H1 (cell line): Measurements from ENCODE around the gene ZNF484. TPM values are rescaled to one million over a fixed set of nuclear protein-coding genes. Genes with fewer than 3 reads are reported as not detected.

Experiments
- CTCF ChIA-PET: fragments of 300-600 bp; sonication (Branson Sonifier 250); formaldehyde crosslinking; loops from one replicate; lab custom pipeline; 2021; ENCODE audit not compliant: partially characterized antibody; lab: Charles Lee
- POLR2A ChIA-PET: fragments of 300-600 bp; sonication (Branson Sonifier 250); formaldehyde crosslinking; loops from one replicate; lab custom pipeline; 2021; ENCODE audit warnings: inconsistent platforms; ENCODE audit not compliant: partially characterized antibody; lab: Charles Lee
- DNase-seq, 2 experiments: peaks; one replicate each; pipeline versions ENCODE4 v3.0.0 to v3.0.0-alpha.2; 2010 to 2022; ENCODE audit warnings: low spot score in 2 of 2, low read depth in 1 of 2, mixed read lengths in 1 of 2
- FAIRE-seq: peaks from 2 replicates; lab custom pipeline; 2011; peaks lifted over from hg19 to GRCh38; lab: Jason Lieb, UNC
- H2AFZ ChIP-seq: 2 replicates; pipeline ENCODE4 v1.8.1; 2012; ENCODE audit warnings: low read length, inconsistent platforms
- H2AK5ac ChIP-seq: 2 replicates; pipeline ENCODE4 v1.6.1; 2013; ENCODE audit warnings: low read depth, low read length
- H2BK120ac ChIP-seq: replicated peaks from 2 replicates; pipeline ENCODE3; 2013; ENCODE audit warnings: low read depth, low read length, inconsistent platforms
- H2BK12ac ChIP-seq: 2 replicates; pipeline ENCODE4 v1.6.1; 2013; ENCODE audit warnings: low read depth, low read length
- H2BK15ac ChIP-seq: 2 replicates; pipeline ENCODE4 v1.6.1; 2013; ENCODE audit warnings: low read length
- H2BK20ac ChIP-seq: 2 replicates; pipeline ENCODE4 v1.6.1; 2013; ENCODE audit warnings: low read length
- H2BK5ac ChIP-seq: 2 replicates; pipeline ENCODE4 v1.6.1; 2013; ENCODE audit warnings: low read depth, low read length
- H3K14ac ChIP-seq: 2 replicates; pipeline ENCODE4 v1.6.1; 2013; ENCODE audit warnings: inconsistent platforms; ENCODE audit not compliant: insufficient read length
- H3K18ac ChIP-seq: 2 replicates; pipeline ENCODE4 v1.6.1; 2013; ENCODE audit warnings: low read length; ENCODE audit errors: extremely low read depth
- H3K23ac ChIP-seq: 2 replicates; pipeline ENCODE4 v1.6.1; 2013; ENCODE audit warnings: inconsistent platforms; ENCODE audit not compliant: insufficient read length
- H3K23me2 ChIP-seq: 2 replicates; pipeline ENCODE4 v1.6.1; 2013; ENCODE audit warnings: low read depth, low read length
- H3K27ac ChIP-seq: 2 replicates; pipeline ENCODE4 v1.6.1; 2011; ENCODE audit warnings: low read depth, low read length, inconsistent platforms
- H3K27me3 ChIP-seq, 4 experiments: replicated peaks in 1 of 4; 1 replicate in 1 of 4; 2 replicates in 3 of 4; pipeline versions ENCODE4 v1.6.1 to v1.8.1; 2011 to 2013; ENCODE audit warnings: low read length in 3 of 4, mild to moderate bottlenecking in 3 of 4, inconsistent platforms in 2 of 4, mixed read lengths in 2 of 4, moderate library complexity in 1 of 4; ENCODE audit not compliant: control insufficient read depth in 3 of 4, insufficient read depth in 3 of 4; ENCODE audit errors: extremely low read depth in 1 of 4
- H3K36me3 ChIP-seq, 4 experiments: 2 replicates each; pipeline versions ENCODE4 v1.6.1 to v1.8.1; 2011 to 2013; ENCODE audit warnings: mild to moderate bottlenecking in 4 of 4, low read length in 3 of 4, moderate library complexity in 2 of 4, control low read depth in 1 of 4, inconsistent platforms in 1 of 4; ENCODE audit not compliant: insufficient read depth in 4 of 4, control insufficient read depth in 2 of 4
- H3K4ac ChIP-seq: replicated peaks from 2 replicates; pipeline ENCODE3; 2013; ENCODE audit warnings: low read length, low read depth, mixed read lengths, inconsistent platforms; ENCODE audit not compliant: insufficient read length
- H3K4me1 ChIP-seq, 4 experiments: replicated peaks in 1 of 4; 1 replicate in 1 of 4; 2 replicates in 3 of 4; pipeline versions ENCODE4 v1.6.1 to v1.8.1; 2011 to 2013; ENCODE audit warnings: low read length in 3 of 4, inconsistent platforms in 2 of 4, mixed read lengths in 1 of 4; ENCODE audit not compliant: insufficient read depth in 4 of 4, control insufficient read depth in 3 of 4
- H3K4me2 ChIP-seq, 2 experiments: 2 replicates each; pipeline versions ENCODE4 v1.6.1 to v1.8.1; 2011 to 2013; ENCODE audit warnings: low read depth in 2 of 2, low read length in 2 of 2, control low read depth in 1 of 2, inconsistent platforms in 1 of 2, mild to moderate bottlenecking in 1 of 2; ENCODE audit not compliant: insufficient read depth in 1 of 2
- H3K4me3 ChIP-seq, 4 experiments: fragments of 200-600, 300-600 bp in 1 of 4; sonication (generic), shearing (Covaris generic), sonication (Bioruptor Twin) in 1 of 4; 2 replicates each; pipeline versions ENCODE4 v1.5.1 to v1.8.1; 2011 to 2016; ENCODE audit warnings: low read length in 4 of 4, low read depth in 3 of 4, control low read depth in 2 of 4, inconsistent platforms in 2 of 4, mild to moderate bottlenecking in 2 of 4, mixed read lengths in 1 of 4, moderate library complexity in 1 of 4; ENCODE audit not compliant: insufficient read depth in 2 of 4; ENCODE audit errors: extremely low read depth in 1 of 4
- H3K56ac ChIP-seq: replicated peaks from 2 replicates; pipeline ENCODE3; 2013; ENCODE audit warnings: low read depth, mild to moderate bottlenecking, mixed read lengths, low read length, inconsistent platforms; ENCODE audit not compliant: insufficient read length
- H3K79me1 ChIP-seq: 2 replicates; pipeline ENCODE4 v1.6.1; 2013; ENCODE audit warnings: low read depth, low read length, control low read depth
- H3K79me2 ChIP-seq, 2 experiments: 2 replicates each; pipeline versions ENCODE4 v1.6.1 to v1.8.1; 2012 to 2013; ENCODE audit warnings: low read length in 2 of 2, mild to moderate bottlenecking in 2 of 2, inconsistent platforms in 1 of 2; ENCODE audit not compliant: insufficient read depth in 2 of 2, control insufficient read depth in 1 of 2
- H3K9ac ChIP-seq, 4 experiments: replicated peaks in 1 of 4; 1 replicate in 1 of 4; 2 replicates in 3 of 4; pipeline versions ENCODE4 v1.6.1 to v1.8.1; 2011 to 2013; ENCODE audit warnings: low read depth in 3 of 4, low read length in 3 of 4, control low read depth in 2 of 4, mild to moderate bottlenecking in 2 of 4, moderate library complexity in 2 of 4, inconsistent platforms in 1 of 4; ENCODE audit errors: extremely low read depth in 1 of 4
- H3K9me3 ChIP-seq, 2 experiments: 2 replicates each; pipeline versions ENCODE4 v1.6.1 to v1.8.1; 2012 to 2013; ENCODE audit warnings: mild to moderate bottlenecking in 2 of 2, moderate library complexity in 2 of 2, control low read depth in 1 of 2, inconsistent platforms in 1 of 2, low read depth in 1 of 2, low read length in 1 of 2, mixed read lengths in 1 of 2; ENCODE audit not compliant: insufficient read depth in 2 of 2
- H4K20me1 ChIP-seq, 2 experiments: replicated peaks in 1 of 2; 2 replicates each; pipeline versions ENCODE3 to v1.8.1; 2011 to 2013; ENCODE audit warnings: inconsistent platforms in 2 of 2, low read length in 2 of 2, mild to moderate bottlenecking in 1 of 2; ENCODE audit not compliant: insufficient read depth in 2 of 2, control insufficient read depth in 1 of 2
- H4K5ac ChIP-seq: 2 replicates; pipeline ENCODE4 v1.6.1; 2013; ENCODE audit warnings: low read length, low read depth, mixed read lengths, inconsistent platforms; ENCODE audit not compliant: insufficient read length
- H4K8ac ChIP-seq: 2 replicates; pipeline ENCODE4 v1.8.0; 2013; ENCODE audit warnings: mild to moderate bottlenecking, moderate library complexity, low read length, inconsistent platforms; ENCODE audit not compliant: insufficient read depth; ENCODE audit errors: extremely low read depth
- H4K91ac ChIP-seq: replicated peaks from 2 replicates; pipeline ENCODE3; 2013; ENCODE audit warnings: low read length, mixed read lengths, inconsistent platforms; ENCODE audit not compliant: insufficient read length
- CBX8 ChIP-seq: fragments of 300-800, 300-1000 bp; sonication (generic); IDR thresholded peaks from 2 replicates; pipeline ENCODE4 v1.7.1; 2016; ENCODE audit warnings: low read depth, low read length, borderline replicate concordance
- SP4 ChIP-seq: IDR thresholded peaks from 2 replicates; pipeline ENCODE4 v1.6.1; 2012; ENCODE audit warnings: low read length, inconsistent platforms
- WGBS, 2 experiments: shearing (Covaris generic) in 1 of 2; methylation state at CpG; one replicate each; pipeline versions ENCODE4 v1.1.6 to v1.1.7; 2013 to 2015; ENCODE audit warnings: low lambda C conversion rate in 2 of 2, mixed read lengths in 2 of 2, inconsistent platforms in 1 of 2, low coverage in 1 of 2, missing lambda C conversion rate in 1 of 2; ENCODE audit not compliant: insufficient replicate concordance in 2 of 2, insufficient coverage in 1 of 2, insufficient read length in 1 of 2; ENCODE audit errors: extremely low coverage in 1 of 2, missing lambda C conversion rate in 1 of 2; 5-methylcytosine and 5-hydroxymethylcytosine counted together
- polyA plus RNA-seq, 7 experiments: library from polyadenylated mRNA; depleted of rRNA in 3 of 7; stranded (reverse) in 5 of 7; unstranded in 2 of 7; fragments of >200 nt in 5 of 7; fragments of 200-250 nt in 2 of 7; gene quantifications; 1 replicate in 5 of 7; 2 replicates in 1 of 7; 4 replicates in 1 of 7; pipeline versions ENCODE4 v1.2.1 to v1.2.3, GENCODE V29; 2011 to 2013; ENCODE audit warnings: missing spikeins in 2 of 7, mixed read lengths in 2 of 7
- total RNA-seq: library from RNA; stranded (reverse); fragmentation: NEBNext Ultra II Directional; extraction: Animal tissue kit (Norgen Biotek cat#: 25700); gene quantifications from 2 replicates; pipeline ENCODE4 v1.2.1, GENCODE V29; 2021

The ZNF484 gene
- total and polyA plus RNA-seq, 2 of the 8 experiments (the other 6 are each of a cell fraction or from before 2014, with no cell fraction given) = 1.3 to 11.5 TPM

DNA sequence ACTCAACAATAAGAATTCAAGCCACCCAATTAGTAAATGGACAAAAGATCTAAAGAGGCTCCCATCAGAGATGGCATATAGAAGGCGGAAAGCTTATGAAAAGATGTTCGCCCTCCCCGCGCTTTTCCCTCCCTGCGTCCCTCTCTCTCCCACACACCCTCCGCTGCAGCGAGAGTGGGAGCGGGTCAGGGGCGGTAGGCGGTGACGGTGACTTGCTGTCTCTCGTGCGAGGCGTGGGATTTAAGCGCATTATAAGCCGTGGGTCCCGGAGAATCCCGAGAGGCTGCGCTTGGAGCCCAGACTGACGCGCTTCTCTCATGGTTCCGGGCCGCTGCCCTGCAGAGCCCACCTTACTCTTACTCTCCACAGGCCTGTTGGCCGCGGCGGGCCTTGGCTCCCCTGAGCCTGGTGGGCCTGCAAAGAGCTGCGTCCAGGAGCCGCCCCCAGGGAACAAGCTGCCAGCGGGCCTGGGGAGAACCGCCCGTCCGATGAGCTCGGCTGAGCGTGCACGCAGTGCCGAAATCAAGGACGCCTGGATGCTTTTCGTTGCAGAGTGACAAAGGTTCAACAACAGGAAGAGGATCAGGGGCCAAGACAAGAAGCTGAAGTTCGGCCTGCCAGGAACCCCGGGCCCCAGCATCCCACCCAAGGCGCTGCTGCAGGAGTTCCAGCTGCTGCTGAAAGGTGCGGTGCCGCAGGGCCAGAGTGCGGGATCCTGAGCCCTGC lies 70.6 kb downstream of the ZNF484 start:
- no peak for DNase-seq
- H3K56ac ChIP-seq = no peak overlapping the region
- H3K14ac ChIP-seq = no peak overlapping the region
- no peak overlapping the region for H2BK5ac ChIP-seq
- H3K9me3 ChIP-seq = no peaks in the 10 kb centered on the region
- H3K4me1 ChIP-seq = peaks cover 0 to 10% (median 5%) of the 10 kb centered on the region in 4 experiments; a peak in 5 of 7 replicates
- H3K4me2 ChIP-seq = peak overlapping the region; percentile 80 to 98; a peak in 3 of 4 replicates
- H2AFZ ChIP-seq = no peak overlapping the region
- WGBS, 2 experiments = 88% methylated on average over 42 of the region's 44 CpGs; no CpG with 5 or more reads in 1 of the 2 experiments
- H2AK5ac ChIP-seq = no peak overlapping the region
- no peaks in the 10 kb centered on the region for H3K79me2 ChIP-seq
- peaks cover 33% of the 10 kb centered on the region for H3K23me2 ChIP-seq
- H4K91ac ChIP-seq = no peak overlapping the region
- H4K20me1 ChIP-seq = peaks cover 0 to 12% of the 10 kb centered on the region in 2 experiments
- H3K27me3 ChIP-seq = peaks cover 32 to 57% (median 54%) of the 10 kb centered on the region in 4 experiments
- H3K79me1 ChIP-seq = no peaks in the 10 kb centered on the region
- H4K8ac ChIP-seq = no peak overlapping the region
- H3K18ac ChIP-seq = no peak overlapping the region
- no peak for FAIRE-seq
- CTCF ChIA-PET = interaction anchor here (0.5 to 2.8 kb wide), 9 partner anchors 10 to 1907 kb away, joined by 3 to 12 read pairs (median 3); no protein-coding TSS in a partner anchor
- H2BK12ac ChIP-seq = no peak overlapping the region
- H3K9ac ChIP-seq = no peak overlapping the region
- H3K27ac ChIP-seq = no peak overlapping the region
- TF ChIP-seq CBX8 (no peak), SP4 (no peak)
- POLR2A ChIA-PET = interaction anchor here (1.0 to 1.5 kb wide), 2 partner anchors 8 to 71 kb away, joined by 3 to 4 read pairs; no protein-coding TSS in a partner anchor
- H3K4me3 ChIP-seq = peak overlapping the region in 1 of 4 experiments; percentile 63; a peak in 2 of 8 replicates
- no peak overlapping the region for H2BK20ac ChIP-seq
- no peak overlapping the region for H3K23ac ChIP-seq
- H3K4ac ChIP-seq = no peak overlapping the region
- no peak overlapping the region for H4K5ac ChIP-seq
- H2BK120ac ChIP-seq = no peak overlapping the region
- H2BK15ac ChIP-seq = no peak overlapping the region
- no peaks in the 10 kb centered on the region for H3K36me3 ChIP-seq
